HG03432 (cell line): Measurements from ENCODE around the gene GNAS.
"Not testable (repeated sequence)": the region's sequence is repeated elsewhere in the genome, so short reads cannot be mapped to it uniquely, and the experiment has no call there.

ENCODE experiments used
- ATAC-seq: cut with Tn5 transposase; IDR thresholded peaks from one replicate; pipeline ENCODE4 v1.9.1; 2021; ENCODE audit warnings: mild to moderate bottlenecking, moderate library complexity; ENCODE audit not compliant: unreplicated experiment

The GNAS gene

DNA sequence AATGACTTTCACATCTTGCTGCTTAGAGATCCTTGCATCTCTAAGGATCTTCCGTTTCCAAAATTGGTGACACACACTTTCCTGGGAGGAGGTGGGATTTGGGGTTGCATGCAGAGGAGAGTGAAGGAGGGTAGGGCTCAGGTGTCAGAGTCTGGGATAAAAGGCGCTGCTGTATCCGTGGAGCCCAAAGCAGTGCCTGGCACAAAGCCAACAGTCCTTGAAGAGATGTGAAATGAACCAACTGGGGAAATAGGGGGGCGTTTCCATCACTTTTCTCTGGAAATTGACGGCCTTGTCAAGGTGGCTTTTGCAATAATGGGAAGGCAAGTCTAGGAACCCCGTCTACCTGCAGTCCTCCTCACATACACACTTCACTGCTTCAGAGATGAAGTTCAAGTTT, 69.0 kb downstream of the GNAS start:
- ATAC-seq: no peak

DNA sequence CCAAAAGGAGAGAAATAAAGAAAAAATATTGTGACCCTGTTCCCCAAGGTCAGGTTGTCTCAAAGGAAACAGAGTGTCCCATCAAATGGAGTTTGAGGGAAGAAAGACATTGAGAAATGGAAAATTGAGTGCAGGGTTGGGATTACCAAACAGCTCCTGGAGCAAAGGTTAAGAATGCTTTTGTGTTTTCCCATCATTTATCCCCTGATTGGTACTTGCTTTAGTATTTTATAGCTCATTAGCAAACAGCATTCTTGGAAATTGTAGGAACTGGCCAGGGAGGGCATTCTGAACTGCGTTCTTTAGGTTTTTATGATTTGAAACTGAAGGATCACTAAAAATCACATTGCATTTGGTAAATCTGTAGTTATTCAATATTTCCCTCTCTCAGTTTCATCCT, 69.5 kb downstream of the GNAS start:
- no peak for ATAC-seq

DNA sequence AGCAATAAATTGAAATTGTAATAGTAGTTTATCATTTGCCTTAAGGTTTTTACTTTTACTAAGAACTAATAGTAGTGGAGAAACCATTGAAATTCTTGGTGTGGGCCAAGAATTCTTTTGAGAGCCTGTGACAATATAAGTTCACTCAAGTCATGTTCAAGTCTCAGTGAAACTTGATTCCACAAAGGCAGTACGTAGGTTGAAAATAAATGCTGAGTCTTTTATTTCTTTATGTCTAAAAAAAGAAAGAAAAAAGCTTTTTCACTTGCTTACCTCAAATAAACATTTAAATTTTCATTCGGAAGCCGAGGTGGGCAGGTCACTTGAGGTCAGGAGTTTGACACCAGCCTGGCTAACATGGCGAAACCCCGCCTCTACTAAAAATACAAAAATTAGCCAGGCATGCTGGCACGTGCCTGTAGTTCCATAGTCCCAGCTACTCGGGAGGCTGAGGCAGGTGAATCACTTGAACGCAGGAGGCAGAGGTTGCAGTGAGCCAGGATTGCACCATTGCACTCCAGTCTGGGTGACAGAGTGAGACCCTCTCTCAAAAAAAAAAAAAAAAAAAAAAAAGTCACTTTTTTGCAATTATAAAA, 70.7 kb downstream of the GNAS start:
- no peak for ATAC-seq

DNA sequence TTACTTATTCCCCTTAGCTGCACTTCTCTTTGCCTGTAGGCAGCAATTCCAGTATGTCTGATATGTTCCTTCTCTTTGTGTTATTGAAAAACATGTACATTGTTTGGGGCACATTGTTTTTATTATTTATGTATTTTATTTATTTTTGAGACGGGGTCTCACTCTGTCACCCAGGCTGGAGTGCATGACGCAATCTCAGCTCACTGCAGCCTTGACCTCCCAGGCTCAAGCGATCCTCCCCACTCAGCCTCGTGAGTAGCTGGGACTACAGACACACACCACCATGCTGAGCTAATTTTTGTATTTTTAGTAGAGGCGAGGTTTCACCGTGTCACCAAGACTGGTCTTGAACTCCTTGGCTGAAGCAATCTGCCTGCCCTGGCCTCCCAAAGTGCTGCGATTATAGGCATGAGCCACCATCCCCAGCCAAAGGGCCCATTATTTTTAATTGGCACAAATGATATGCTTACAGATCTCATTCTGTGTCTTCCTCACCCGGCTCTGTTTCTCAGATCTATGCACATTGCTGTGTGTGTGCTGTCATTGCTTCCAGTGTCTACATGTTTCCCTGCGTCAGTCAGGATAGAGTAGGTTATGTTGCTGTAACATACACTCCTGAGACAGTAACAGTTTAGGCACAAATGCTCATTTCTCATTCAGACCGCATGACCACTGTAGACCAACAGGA, 74.4 kb downstream of the GNAS start:
- no peak for ATAC-seq

DNA sequence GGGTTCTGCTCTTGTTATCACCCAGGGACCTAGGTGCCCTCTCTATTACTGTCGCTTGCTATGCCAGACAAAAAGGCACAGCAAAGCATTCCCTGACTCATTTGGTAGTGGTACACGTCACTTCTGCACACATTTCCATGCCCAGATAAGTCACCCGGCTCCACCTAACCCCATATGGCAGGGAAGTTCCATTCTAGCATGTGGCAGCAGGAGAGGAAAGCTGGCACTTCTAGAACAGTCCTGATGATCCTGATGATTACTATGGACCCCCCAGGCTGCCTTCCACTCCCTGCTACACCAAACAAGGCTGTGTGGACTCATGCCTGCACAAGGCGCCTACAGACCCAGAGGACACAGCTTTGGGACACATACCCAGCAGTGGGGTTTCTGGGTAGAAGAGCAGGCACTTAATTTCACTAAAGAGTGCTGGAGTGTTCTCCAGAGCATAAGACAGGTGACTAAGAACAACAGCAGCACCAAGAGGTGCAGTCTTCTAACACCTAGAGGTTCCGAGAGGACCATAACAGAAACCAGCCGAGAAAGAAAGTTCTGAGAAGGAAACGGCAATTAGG, 75.1 kb downstream of the GNAS start:
- ATAC-seq: no peak

DNA sequence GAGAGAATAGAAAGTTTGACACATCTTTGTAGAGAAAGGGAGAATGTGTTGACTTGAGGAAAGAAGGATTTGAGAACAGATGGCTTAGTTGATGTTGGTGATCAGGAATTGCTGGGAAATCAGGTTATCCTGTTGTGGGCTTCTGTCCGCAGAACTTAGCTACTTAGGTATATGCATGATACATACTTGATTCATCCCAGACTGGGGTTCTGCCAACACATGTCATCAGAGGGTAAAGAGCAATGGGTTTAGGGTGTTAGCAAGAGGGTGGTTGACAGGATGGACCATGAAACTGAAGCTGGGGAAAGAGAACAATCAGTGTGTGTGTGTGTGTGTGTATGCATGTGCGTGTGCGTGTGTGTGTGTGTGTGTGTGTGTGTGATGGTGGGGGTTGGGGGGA, 78.0 kb downstream of the GNAS start:
- ATAC-seq: no peak

DNA sequence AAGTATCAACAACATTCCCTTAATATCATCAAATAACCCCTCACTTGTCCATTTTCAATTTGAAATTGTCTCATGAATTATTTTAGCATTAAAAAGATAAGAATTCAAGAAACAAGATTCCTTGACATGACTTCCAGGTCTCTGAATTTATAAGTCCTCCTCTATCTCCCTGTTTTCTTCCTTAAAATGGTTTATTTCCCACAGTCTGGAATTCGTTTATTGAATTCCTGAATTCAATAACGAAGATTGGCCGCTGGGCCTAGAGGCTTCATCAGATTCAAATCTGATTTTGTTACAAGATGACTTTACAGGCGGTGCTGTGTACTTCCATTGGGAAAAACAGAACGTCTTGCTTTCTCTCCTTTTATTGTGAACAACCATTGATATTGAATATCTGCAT, 79.7 kb downstream of the GNAS start:
- ATAC-seq: no peak

DNA sequence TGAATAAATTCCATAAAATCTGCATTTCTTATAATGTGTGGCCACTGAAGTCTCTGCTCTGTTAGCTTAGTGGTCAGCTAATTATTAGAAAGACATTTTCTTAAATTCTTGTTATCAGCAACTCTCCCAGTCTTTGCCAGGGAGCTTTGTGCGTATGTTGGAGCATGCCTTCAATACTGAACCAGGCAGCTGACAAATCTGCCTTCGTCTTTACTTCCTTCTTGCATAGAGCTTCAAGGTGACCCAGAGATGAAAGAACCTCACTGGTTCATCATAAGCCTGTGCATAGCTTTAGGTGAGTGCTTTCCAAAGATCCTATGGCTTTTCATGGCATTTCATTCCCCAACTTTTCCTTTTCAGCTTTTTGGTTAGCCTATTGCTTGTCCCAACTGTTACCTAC, 85.6 kb downstream of the GNAS start:
- ATAC-seq: no peak

DNA sequence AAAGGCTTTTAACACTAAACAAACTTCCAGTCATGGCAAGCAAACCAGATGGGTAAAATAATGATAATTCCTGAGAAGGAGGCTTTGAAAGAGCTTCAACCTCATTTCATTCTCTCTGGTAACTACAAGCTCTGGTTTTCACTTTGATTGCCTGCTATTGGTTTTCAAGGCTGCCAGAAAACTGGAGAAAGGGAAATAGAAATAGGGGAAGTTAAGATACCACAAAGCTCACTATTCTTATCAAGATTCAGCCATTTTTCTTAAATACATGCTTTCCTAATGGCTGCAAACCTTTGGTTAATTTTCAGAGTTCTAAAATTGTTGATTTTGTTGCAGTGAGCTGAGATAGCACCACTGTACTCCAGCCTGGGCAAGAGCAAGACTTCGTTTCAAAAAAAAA, 86.0 kb downstream of the GNAS start:
- ATAC-seq: no peak

DNA sequence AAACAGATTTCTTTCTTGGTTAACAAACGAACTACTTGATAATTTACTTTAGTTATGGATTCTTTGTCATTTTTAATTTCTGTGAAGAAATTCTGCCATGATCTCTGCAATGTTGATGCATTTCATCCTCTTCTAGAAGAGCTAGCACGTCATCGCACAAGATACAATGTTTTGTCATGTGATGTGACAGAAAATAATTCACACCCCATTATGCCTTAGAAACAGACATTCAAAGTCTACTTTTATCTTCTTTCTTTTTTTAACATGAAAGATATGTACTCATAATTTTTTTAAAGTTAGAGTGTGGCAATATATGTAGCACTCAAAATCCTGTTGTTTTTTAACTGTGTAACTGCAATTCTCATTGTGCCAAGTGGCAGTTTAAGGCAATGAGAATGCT, 89.0 kb downstream of the GNAS start:
- ATAC-seq: no peak

DNA sequence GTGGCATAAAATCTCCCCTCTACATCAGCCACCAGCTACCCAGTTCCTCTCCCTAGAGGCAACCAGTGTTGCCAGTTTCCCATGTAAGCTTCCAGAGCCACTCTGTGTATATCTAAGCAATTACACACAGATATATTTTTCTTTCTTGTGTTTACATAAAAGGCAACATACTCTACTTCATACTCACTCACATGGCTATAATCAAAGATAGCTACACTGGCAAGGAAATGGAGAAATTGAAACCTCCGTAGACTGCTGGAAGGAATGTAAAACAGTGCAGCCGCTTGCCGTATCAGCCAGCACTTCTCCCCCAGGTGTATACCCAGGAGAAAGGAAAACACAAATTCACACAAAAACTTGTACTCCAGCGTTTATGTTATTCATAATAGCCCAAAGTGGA, 90.0 kb downstream of the GNAS start:
- no peak for ATAC-seq

DNA sequence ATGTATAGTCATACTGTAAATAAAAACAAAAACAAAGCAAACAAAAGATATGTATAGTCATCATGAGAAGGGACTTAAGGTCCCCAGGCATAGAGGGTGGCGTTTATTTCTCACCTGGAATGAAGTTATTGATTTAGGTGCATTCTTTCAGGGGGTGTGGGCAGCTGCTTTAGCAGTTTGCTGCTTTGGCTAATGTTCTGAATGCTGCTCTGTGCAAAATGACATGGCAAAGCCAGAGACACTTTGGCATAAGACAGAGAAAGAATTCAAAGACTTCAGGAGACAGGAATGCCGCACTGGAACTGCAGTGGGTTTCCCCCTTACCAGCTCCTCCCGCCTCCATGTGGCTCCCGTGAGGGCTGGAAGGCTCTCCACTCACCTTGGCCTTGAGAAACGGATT, 92.1 kb downstream of the GNAS start:
- ATAC-seq: no peak

DNA sequence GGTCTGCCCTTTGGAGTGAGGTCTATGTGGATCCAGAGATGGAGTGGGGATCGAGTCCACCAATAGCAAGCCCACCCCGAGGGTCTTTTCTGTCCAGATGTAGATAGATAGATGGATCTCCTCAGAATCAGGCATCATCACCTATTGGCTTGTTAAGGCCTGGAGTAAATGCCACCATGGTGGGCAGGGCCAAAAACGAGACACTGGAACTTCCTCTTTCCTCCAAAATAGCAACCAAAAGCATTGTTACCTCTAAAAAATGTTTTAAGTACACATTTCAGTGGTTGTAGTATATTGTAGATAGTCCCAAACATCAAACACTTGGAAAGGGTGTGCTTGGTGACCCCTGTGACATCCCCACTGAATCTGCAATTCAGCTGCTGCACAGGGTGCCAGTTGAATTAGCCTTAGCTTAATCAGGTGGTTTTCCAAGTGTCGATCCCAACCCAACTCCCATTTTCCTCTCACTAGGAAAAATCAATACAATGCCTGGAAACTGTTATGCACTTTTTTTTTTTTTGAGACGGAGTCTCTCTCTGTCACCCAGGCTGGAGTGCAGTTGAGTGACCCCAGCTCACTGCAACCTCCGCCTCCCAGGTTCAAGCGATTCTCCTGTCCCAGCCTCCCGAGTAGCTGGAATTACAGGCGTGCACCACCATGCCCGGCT, 93.6 kb downstream of the GNAS start:
- no peak for ATAC-seq

DNA sequence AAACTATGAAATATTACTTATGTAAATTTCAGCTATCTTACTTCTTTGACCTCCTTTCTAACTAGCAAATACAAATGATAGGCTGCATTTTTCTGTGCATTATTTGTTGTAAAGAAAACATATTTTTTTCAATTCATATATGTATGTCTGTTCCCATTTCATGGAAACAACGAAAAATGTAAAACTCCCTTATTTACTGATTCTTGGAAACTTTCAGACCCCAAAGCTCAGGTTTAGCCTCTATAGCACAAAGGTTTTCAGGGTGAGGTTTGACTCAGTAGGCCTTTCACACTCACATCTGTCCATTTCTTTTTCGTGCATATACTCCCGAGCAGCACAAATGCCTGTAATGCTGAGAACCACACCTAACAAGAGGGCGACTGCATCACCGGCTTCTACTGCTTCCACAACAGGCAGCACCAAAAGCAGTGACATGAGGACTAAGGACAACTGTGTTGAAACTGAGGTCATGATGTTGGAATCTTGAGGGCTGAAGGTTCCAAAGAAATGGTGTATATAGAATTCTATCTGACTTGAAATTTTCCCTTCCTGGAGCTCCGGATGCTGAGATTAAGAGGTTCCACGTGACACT, 95.4 kb downstream of the GNAS start:
- ATAC-seq: not testable (repeated sequence)

DNA sequence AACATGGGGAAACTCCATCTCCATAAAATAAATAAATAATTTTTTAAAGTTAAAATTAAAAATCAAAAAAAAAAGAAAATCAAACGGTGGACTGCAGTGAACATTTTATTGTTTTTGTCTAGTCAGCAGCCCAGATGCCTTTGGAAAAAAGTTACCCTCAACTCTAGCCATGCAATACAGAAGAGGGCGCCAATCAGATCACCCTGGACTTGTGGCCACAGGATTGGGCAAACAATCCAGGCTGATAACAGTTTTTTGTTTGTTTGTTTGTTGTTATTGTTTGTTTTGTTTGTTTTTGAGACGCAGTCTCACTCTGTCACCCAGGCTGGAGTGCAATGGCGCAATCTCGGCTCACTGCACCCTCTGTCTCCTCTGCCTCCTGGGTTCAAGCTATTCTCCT, 98.1 kb downstream of the GNAS start:
- ATAC-seq: no peak

DNA sequence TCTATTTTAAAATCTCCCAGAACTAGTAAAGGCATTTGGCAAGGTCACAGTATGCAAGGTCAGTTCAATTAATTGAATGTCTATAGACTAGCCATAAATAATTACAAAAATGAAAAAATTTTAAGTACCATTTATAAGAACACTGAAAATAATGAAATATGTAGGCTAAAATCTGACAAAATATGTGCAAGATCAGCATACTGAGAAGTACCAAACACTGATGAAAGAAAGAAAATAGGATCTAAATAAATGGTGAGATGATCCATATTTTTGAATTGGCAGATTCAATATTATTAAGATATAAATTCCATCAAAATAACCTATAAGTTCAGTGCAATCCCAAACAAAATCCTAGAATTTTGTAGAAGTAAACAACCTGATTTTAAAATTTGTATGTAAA, 100.5 kb downstream of the GNAS start:
- no peak for ATAC-seq

DNA sequence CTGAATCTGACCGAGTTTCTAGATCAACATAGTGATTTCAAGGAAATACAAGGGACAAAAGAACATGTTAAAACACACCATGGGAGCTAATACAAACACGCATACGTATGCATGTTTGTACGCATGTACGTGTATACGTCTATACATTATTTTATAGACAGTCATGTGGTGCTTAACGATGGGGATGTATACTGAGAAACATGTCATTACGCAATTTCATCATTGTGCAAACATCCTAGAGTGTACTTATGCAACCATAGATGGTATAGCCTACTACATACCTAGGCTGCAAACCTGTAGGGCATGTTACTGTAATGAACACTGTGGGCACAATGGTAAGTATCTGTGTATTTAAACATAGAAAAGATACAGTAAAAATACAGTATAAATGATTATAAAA, 103.6 kb downstream of the GNAS start:
- ATAC-seq: no peak

DNA sequence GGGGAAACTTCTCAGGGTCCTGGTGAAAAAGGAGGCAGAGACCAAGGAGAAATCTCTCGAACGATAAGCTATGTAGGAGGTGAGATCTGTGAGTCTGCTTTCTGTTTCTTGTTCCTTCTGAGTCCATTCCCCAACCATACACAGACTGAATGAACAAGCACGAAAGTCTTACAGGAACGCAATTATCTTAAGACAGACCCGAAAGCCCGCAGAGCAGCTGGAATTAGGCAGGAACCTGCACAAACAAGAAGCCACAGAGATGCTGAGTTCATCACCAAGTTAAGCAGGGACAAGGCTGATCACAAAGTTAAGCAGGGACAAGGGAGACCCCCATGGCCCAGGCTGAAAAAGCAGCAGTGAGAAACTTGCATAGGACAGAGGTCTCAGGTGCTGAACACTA, 107.1 kb downstream of the GNAS start:
- ATAC-seq: no peak
